DMS 273 treated with DMSO at 0.1 percent for 48 hours (cell line): ENCODE results near the gene TKTL1.

ENCODE experiments used
- DNase-seq: peaks from one replicate; lab custom pipeline; 2025; lab: John Stamatoyannopoulos, UW

Gene TKTL1

DNA sequence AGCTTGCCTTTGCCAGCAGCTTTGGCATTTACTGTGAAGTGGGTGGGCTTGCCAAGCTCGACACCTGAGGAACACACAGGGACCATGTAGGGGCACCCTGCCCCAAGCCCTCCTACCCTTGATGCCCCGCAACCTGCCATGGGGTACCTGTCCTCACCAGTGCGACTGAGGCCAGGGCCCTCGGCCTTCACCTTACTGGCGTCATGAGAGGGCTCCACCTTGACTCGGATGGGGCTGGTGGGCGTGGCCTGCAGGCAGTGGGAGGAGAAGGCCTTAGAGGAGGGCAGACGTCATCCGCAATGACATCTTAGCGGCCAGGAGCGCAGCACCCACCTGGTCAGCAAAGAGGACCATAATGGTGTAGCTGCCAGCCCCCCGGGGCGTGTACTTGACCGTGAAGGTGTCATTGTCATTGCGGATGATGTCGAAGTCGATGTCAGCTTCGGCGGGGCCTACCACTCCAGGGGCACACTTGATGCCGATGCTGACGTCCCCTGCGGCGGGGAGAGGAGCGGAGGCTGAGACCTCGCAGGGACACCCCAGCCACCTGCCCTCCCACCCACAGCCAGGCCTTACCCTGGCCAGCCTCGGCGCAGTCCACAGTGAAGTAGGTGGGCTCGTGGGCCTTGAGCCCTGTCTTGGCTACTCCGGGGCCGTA is 66.6 kb downstream of the TKTL1 start:
- no peak for DNase-seq

DNA sequence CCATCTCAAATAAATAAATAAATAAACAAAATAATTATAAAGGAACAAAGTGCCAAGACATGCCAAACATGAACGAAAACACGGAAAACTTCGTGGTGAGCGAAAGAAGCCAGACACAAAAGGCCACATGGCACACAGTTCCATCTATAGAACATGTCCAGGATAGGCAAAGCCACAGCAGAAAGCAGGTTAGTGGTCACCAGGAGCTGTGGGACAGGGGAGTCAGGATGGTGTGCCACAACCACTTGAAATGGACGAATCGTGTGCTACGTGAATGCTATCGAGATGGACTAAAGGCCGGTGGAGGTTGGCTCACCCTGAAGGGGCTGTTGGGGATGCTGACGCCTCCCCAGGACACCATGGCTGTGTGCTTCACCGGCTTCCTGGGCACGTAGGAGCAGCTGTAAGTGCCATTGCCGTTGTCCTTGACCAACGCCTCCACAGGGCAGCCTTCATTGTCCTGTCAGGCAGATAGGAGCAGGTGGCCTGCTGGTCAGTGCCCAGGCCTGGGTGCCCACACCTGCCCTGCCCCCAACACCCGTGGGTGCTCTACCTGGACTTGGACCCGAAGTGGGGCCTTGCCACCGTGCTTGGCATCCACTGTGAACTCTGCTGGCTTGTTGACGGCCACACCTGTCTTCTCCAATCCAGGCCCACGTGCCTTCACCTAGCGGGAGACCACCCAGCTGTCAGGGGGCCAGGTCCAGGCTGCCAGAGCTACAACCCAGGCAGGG is 68.3 kb downstream of the TKTL1 start:
- no peak for DNase-seq

DNA sequence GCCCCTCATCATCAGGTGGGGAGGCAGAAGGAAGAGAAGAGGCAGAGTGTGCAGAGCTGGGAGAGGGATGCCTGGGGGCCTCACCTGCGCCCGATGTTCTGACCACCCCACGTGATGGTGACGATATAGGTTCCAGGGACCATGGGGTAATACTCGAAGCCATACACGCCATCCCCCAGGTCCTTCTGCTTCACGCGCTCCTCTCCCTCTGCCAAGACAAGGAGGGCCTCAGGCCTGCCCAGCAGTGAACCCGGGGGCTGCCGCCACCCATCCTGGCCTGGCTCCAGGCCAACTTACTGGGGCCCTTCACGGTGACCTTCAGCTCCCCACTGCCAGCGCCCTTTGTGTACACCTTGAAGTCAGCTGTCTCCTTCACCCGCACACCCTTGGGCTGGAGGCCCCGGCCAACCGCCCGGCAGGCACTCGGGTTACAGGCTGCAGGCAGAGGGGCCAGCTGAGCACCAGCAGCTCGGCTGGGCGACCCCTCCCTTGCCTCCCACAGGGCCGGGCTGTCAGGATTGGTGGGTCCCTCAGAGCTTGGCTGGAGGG is 69.5 kb downstream of the TKTL1 start:
- no peak for DNase-seq

DNA sequence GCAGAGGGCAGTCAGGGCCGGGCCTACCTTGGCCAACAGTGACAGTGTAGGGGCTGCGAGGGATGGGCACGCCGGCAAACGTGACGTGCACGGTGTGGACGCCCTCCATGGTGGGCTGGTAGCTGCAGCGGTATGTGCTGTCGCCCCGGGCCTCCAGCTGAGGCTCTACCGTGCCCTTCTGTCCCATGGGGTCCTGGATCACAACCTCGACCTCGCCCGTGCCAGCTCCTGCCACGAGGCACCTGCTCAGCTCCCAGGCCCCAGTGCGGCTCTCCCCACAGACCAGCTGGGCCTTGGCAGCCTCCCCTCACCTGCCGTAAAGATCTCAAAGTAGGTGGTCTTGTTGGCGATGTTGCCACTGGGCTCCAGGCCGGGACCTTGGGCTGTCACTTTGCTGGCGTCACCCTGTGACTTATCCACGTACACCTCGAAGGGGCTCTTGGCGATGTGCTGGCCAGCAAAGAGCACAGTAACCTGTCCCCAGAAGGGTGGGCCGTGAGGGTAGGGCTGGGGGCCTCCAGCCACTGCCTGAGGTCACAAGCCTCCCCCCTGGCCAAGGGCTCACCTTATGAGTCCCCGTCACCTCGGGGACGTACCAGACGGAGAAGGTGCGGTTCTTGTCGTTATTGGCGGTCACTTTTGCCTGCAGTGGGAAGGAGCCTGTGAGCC is 70.5 kb downstream of the TKTL1 start:
- DNase-seq: no peak

DNA sequence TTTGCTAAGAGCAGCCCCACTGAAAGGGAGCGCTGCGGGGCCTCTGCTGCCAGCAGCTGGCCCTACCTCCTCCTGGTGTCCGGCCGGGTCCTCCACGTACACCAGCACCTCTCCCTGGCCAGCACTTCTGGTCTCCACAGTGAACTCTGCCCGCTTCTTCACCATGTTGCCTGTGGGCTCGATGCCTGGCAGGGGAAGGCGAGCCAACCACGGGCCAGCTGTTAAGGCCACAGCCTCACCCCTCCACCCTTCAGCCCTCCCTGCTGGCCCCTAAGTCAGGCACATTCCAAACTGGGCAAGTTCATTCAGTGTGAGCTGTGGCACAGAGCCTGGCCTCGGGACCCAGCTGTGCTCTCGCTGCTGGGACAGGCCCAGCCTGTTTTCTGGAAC is 71.1 kb downstream of the TKTL1 start:
- no peak for DNase-seq

DNA sequence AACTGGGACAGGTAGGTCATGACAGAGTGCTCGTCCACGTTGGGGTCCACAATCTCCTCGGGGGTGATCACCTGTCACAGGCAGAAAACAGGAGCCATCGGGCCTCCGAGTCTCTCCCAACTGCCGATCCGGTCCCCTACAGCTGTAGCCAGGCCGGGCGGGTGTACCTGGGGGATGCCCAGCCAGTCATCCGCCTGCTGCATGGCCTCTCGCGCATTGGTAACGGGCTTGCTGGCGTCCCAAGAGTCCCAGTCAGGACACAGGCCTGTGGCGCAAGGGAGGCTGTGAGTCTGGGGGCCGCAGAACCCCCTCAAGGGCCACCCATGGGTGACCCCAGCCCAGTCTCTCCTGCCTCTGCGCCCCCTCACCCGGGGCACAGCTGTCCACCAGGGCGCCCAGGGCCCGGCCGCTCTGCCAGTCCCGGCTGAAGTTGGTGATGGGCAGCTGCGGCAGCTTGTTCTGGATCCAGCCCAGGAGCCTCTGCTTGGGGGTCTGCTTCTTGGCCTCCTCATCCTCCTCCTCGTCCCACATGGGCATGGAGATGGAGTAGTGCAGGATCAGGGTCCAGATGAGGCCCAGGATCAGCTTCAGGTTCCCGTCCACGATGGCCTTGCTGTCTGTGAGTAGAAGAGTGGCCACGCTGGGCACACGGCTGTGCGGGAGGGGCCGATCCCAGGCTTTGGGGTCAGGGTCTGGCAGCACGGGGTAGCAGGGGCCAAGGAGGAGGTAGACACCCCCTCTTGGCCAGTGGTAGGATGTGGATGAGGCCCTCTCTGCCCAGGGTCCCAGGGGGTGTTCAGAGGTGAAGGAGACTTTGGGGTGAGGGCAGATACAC is 72.1 kb downstream of the TKTL1 start:
- DNase-seq: no peak

DNA sequence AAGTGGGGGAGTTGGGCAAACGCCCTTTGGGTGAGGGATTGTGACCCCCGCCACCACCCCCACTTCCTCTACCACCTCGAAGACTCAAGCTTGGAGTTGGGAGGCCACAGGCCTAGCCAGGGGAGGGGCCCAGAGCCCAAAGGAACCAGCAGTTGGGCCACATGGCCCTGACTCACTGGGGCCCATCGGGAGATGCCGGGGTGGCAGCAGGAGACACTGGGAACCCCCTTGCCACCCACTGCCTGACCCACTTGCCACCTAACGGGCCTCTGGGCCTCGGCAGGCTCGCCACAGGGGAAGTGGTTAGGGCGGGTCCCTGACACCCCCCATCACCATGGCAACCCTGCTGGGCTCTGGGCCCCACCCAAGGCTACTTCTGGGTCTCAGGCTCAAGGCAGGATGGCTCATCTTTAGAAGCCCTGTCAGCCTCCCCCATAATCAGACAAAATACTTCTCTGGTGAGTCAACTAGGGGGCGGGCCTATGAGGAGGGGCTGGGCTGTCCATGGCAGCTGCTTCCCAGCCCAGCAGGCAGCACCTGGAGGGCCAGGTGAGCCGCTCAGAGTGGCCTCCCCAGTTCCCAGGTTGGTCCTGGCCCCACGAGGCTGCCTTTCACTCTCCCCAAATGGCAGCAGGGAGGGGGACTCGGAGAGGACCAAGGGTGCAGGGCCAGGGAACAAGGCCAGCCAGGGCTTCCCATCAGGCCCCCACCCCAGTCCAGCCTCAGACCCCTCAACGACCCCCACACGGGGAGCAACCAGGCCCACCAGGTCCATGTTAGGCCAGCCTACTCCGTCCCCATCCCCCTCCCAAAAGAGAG is 73.2 kb downstream of the TKTL1 start:
- DNase-seq: no peak

DNA sequence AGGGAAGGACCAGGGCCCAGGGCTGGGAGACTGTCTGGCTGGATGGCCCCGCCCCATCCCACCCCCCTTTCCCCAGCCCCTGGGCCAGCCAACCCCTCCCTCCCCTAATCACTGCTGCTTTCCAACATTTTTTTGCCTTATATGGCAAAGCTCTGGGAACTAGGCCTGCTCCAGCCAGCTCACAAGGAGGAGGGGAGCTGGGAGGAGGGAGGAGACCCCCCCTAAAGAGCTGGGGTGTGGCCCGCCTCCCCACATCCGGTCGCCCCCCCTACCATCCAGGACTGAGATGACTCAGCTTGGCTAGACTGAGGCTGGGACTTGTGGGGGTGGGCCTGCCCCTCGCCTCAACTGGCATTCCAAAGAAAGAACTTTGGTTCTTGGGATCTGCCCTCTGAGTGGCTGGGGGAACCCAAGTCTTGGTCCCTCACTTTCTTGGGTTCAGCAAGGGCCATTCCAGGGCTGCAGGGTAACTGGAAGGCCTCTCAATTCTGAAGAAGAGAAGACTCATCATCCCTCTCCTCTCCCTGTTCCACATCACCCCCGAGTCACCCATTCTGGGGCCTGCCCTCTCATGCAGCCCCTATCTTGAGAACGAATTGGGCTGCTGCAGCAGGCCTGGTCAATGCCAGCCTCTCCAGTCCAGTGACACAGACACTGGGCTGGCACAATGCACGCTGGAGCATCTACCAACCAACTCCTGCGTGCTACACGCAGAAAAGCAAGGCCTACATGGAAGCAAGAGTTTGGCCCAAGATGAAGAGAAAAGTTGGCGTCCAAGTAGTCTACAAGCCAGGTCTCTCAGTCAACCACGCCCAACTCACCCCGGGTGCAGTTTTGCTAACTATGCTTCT is 74.1 kb downstream of the TKTL1 start:
- peak; percentile 53 for DNase-seq

DNA sequence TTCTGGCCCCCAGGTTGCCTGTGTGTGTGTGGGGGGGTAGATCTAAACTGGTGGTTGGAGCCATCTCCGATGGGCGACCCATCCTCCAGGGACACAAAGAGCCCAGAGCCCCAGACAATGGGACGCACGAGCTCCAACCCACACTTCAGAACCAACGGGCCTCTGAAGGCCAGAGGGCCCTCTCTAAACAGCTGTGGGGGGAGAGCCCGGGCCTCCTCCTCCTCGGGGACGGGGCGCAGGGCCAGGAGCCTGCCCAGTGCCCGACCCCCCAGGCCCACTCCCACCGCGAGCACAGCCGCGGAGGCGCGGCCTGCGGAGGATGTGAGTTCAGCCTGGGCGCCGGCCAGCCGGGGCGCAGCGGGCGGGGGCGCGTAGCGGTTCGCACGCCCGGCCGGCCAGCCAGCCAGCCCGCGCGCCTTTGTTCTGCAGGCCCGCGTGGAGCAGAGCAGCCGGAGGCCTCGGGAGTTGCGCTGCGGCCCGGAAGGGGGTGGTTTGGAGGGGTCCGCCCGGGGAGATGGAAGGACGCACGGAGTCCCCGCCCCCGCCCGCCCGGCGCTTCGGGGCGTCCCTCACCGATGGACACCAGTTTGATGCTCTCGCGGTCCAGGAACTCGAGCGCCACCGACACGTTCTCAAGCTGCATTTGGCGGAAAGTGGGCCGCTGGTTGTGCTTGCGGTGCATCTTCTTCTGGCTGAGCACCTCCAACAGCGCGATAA is 74.9 kb downstream of the TKTL1 start:
- no peak for DNase-seq

DNA sequence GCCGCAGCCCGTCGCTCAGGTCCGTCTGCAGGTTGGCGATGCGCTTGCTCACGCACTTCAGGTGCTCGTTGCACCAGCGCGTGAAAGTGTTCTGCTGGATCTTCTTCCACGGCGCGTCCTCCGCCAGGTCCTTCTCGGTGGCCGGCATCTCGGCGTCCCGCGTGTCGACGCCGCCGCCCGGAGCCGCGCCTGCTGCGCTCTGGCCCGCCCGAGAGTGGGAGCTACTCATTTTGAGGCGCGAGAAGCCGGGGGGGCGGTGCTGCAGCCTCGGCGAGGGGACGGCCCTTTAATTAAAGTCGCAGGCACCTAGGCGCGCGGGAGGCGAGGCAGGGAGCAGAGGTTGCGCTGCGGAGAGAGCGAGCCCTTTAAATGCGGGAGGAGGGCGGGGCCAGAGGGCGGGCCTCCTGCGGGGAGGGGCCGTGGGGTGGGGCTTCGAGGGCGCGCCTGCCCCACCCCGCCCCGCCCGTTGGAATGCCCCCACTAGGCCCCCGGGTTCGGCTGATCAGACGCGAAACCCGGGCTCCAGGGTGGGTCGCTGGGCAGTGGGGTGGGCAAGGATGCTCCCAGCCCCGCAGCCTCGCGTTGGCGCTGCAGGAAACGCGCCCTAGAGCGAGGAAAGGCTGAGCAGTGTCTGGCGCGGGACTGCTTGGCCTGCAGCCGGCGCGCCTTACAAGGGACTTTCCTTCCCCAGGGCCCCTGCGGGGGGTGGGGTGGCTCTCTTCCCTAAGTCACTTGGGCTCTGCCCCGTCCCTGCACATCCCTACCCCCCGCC is 75.6 kb downstream of the TKTL1 start:
- DNase-seq: peak; percentile 80

DNA sequence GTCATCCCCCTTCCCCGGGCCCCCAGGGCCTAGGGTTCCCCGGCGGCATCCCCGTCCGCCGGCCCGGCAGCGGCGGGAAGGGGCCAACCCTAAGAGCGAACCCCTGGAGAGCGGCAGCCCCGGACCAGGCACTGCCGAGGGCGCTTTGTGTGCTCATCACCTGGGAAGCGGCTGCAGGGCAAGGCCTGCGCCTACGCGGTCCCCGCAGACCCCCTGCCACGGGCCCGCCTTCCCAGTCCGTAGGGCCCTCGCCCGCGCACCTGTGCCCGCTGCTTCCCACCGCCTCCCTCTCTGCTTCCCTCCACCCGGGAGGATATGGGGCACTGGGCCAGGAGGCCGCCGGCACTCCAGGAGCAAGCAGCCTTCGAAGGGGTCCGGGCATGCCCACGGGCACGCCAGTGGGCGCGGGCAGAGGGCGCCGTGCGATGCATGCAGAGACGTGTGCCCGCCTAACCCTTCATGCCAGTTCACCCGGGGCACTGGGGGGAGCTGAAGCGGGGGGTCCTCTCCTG is 76.2 kb downstream of the TKTL1 start:
- no peak for DNase-seq

DNA sequence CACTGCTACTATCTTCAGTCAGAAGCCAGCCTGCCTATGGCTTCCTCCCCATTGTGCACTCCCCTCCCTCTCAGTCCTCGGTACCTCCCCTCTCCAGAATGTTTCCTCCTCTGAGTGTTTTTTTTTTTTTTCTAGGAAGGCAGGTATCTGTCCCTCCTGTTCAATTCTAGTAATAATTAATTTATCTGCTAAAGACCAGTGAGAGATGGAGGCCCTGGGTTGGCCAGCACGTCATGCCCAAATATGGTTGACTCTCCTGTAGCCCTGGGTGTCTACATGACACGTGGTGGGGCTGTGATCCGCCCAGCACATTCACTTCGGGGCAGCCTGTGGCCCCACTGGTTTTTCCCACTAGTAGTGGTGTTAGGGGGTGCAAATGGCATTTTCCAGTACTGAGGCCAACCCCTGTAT is 77.0 kb downstream of the TKTL1 start:
- DNase-seq: no peak

DNA sequence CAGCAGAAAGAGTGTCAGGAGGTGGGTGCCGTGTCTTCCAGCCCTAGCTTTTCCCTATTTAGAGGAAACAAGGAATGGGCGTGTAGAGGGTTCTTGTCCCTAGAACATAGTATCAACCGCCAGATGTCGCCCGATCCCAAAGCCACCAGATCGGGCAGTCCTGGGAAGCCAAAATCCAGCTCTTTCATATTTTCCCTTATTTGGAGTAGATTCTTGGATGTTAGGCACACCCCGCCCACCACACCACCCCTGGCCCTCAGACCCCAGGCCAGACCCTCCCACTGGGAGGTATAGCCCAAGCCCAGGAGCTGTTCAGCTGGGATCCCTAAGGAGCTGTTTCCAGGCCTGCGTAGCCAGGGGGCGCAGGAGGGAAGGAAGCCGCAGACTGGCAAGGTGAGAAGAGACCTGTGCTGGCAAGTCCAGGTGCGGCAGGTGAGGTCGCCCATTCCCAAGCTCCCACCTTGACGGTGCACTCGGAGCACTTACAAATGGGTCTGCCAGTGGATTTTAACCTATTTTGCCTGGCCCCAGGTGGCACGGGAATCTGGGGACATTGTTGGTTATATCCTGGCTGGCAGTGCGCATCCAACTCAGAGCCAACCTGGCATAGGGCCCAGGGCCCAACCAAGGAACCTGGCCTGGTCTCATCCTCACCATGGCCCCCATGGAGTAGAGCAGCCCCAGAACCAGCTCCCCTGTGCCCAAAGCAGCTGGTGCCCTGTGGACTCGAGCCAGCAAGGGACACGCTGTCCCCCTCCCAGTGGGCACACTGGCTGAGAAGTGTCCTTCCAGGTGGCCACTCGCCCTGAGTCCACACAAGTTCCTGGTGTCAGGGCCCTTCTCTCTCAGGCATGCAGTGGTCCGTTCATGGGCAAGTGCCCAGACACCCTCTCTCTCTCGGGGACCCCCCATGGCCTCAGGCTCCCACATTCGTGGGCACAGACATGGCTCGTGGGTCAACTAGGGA is 78.0 kb downstream of the TKTL1 start:
- DNase-seq: peak; percentile 23

DNA sequence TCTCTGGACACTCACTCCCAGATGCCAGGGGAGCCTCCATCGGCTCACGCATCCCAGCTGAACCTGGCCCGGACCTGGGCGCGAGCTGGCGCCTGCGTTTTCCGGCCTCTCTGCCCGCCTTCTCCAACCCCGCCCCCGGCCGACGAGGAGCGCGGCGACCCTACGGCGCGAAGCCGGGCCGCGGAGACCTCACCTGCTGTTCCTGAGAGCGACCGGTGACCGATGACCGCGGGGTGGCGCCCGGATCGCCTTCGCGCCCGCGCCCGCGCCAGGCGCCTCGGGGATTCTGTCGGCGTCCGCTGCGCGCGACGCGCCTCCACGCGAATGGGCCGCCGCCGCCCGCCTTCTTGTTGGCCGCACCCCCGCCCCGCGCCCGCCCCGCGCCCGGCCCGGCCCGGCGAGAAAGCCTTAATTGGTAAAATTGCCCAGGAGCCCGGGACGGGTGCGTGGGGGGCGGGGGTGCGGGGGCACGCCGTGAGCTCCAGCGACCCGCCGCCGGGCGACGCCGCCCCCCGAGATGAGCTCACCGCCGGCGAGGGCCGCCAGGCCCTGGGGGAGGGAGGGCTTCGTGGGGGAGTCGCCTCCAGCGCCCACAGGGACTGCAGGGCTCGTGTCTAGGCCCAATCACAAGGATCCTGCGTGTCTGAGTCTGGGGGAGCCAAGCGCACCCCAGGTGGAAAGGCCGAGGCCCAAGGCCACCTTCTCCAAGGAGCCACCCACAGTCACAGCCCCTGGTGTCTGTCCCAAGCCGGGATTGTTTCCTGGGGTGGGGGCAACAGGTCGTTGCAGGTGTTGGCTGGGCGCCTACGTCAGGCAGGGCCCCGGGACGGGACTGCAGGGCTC is 78.9 kb downstream of the TKTL1 start, which contains the start of gene FLNA:
Gene FLNA, minus strand, starts transcription at position 322 of the 843 bp plus-strand sequence. CDS start 3,389 bp downstream, outside the sequence.
- DNase-seq: no peak

DNA sequence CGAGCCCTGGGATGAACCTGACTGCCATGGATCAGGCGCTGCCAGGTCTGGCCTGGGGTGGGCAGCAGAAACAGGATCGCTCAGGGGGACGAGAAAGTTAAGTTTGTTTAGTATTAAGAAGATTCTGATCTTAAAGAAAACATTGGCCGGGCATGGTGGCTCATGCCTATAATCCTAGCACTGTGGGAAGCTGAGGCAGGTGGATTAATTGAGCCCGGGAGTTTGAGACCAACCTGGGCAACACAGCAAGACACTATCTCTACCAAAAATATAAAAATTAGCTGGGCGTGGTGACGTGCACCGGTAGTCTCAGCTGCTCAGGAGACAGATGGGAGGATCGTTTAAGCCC is 79.5 kb downstream of the TKTL1 start:
- no peak for DNase-seq

DNA sequence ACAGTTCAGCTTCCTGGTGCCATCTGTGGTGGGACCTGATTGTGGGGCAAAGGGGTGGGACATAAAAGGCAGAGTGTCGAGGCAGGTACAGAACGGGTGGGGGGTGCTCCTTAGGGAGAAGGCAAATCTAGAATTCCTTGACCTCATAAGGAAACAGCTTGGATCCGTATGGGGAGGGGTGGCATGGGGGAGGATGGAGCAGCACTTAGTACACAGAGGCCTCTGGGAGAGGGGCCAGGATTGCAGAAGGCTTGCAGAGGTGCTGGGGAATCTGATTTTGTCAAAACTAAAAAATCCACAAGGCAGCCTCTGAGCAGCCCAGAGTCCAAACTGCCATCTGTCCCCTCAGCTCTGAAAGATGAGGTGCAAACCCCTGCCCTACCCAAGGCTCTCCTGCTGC is 81.2 kb downstream of the TKTL1 start:
- peak; percentile 56 for DNase-seq
